GM12878 (cell line): Measurements from ENCODE around the gene PLAC8. TPM values are rescaled to one million over a fixed set of nuclear protein-coding genes. Genes with fewer than 3 reads are reported as not detected.

ENCODE experiments used
- ATAC-seq: fragments of 200-7000 bp; cut with Tn5 transposase; 3 replicates; pipeline ENCODE4 v1.9.1; 2020; ENCODE audit warnings: mild to moderate bottlenecking, moderate library complexity
- BruUV-seq: library from RNA; stranded (reverse); fragments of 400-500 nt; replicated peaks from 2 replicates; lab custom pipeline; 2021; lab: Mats Ljungman, UMichigan
- CTCF ChIA-PET: fragments of 300-600 bp; sonication (Branson Sonifier 250); formaldehyde crosslinking; extraction: SDS; loops from one replicate; lab custom pipeline; 2021; ENCODE audit warnings: inconsistent platforms; lab: Yijun Ruan, JAX
- POLR2A ChIA-PET: fragments of 350-600 bp; formaldehyde crosslinking; extraction: SDS; loops from one replicate; lab custom pipeline; 2021; ENCODE audit warnings: inconsistent platforms; lab: Charles Lee
- RAD21 ChIA-PET: fragments of 300-600 bp; sonication (Branson Sonifier 250); formaldehyde crosslinking; loops from one replicate; lab custom pipeline; 2023; ENCODE audit warnings: antibody characterized with exemption; ENCODE audit not compliant: unreplicated experiment; lab: Charles Lee
- SMC1A ChIA-PET: fragments of 300-600 bp; sonication (Branson Sonifier 250); formaldehyde crosslinking; loops from one replicate; lab custom pipeline; 2023; ENCODE audit not compliant: unreplicated experiment, uncharacterized antibody; lab: Charles Lee
- DNase-seq: peaks from one replicate; pipeline ENCODE4 v3.0.0-alpha.2; 2011; ENCODE audit warnings: low read depth, low spot score
- FAIRE-seq: peaks from 3 replicates; lab custom pipeline; 2011; peaks lifted over from hg19 to GRCh38; lab: Jason Lieb, UNC
- H2AFZ ChIP-seq: 2 replicates; pipeline ENCODE4 v1.6.0; 2011; ENCODE audit warnings: low read depth, low read length, control low read depth; ENCODE audit not compliant: control insufficient read depth
- H3K27ac ChIP-seq: 2 replicates; pipeline ENCODE4 v1.5.1; 2011; ENCODE audit warnings: control low read depth; ENCODE audit not compliant: control insufficient read depth, insufficient read depth
- H3K27me3 ChIP-seq, 2 experiments: replicated peaks in 1 of 2; 2 replicates each; pipeline versions ENCODE4 v1.6.0 to v1.6.1; 2011; ENCODE audit warnings: low read length in 1 of 2; ENCODE audit not compliant: control insufficient read depth in 2 of 2, insufficient read depth in 2 of 2
- H3K36me3 ChIP-seq, 2 experiments: 2 replicates each; pipeline ENCODE4 v1.5.1; 2011; ENCODE audit warnings: low read length in 1 of 2; ENCODE audit not compliant: control insufficient read depth in 2 of 2, insufficient read depth in 2 of 2
- H3K4me1 ChIP-seq: 2 replicates; pipeline ENCODE4 v1.6.1; 2011; ENCODE audit warnings: mild to moderate bottlenecking, low read length, moderate library complexity, mixed read lengths; ENCODE audit not compliant: control insufficient read depth, insufficient read depth
- H3K4me2 ChIP-seq: 2 replicates; pipeline ENCODE4 v1.6.0; 2011; ENCODE audit warnings: control low read depth; ENCODE audit not compliant: control insufficient read depth, insufficient read depth
- H3K4me3 ChIP-seq: fragments of 200-600 bp; sonication (generic); 2 replicates; pipeline ENCODE4 v1.5.1; 2016
- H3K79me2 ChIP-seq: 2 replicates; pipeline ENCODE4 v1.6.0; 2011; ENCODE audit warnings: low read length; ENCODE audit not compliant: control insufficient read depth, insufficient read depth
- H3K9ac ChIP-seq: 2 replicates; pipeline ENCODE4 v1.8.0; 2011; ENCODE audit warnings: low read length, control low read depth, mixed read lengths; ENCODE audit not compliant: control insufficient read depth, insufficient read depth
- H3K9me3 ChIP-seq: replicated peaks from 3 replicates; pipeline ENCODE4 v1.5.1; 2011; ENCODE audit warnings: mild to moderate bottlenecking, low read length; ENCODE audit not compliant: control insufficient read depth, insufficient read depth
- H4K20me1 ChIP-seq: 2 replicates; pipeline ENCODE4 v1.6.0; 2011; ENCODE audit not compliant: control insufficient read depth, insufficient read depth
- CBX3 ChIP-seq: fragments of 200-600 bp; sonication (generic); IDR thresholded peaks from 2 replicates; pipeline ENCODE4 v1.6.1; 2016; ENCODE audit warnings: low read depth, borderline replicate concordance
- CEBPB ChIP-seq, 2 experiments: fragments of 150-350 bp in 1 of 2; IDR thresholded peaks; 2 replicates each; pipeline ENCODE4 v1.6.1; 2012 to 2014; ENCODE audit warnings: low read depth in 2 of 2, low read length in 2 of 2, borderline replicate concordance in 1 of 2, inconsistent platforms in 1 of 2
- ESRRA ChIP-seq: IDR thresholded peaks from 2 replicates; pipeline ENCODE4 v1.6.1; 2012; ENCODE audit warnings: mild to moderate bottlenecking, low read length, improper control_type of control experiment
- GATAD2B ChIP-seq: fragments of 450-650 bp; conservative IDR thresholded peaks from 2 replicates; pipeline ENCODE4 v1.6.1; 2017; ENCODE audit warnings: low read depth, mild to moderate bottlenecking, moderate library complexity
- NFYB ChIP-seq: IDR thresholded peaks from 2 replicates; pipeline ENCODE4 v1.6.1; 2011; ENCODE audit warnings: low read depth, mild to moderate bottlenecking, low read length, improper control_type of control experiment, moderate library complexity; ENCODE audit not compliant: insufficient read depth
- RB1 ChIP-seq: fragments of 450-650 bp; formaldehyde crosslinking; IDR thresholded peaks from 2 replicates; pipeline ENCODE4 v1.6.1; 2017; ENCODE audit warnings: mild to moderate bottlenecking, borderline replicate concordance
- SIX5 ChIP-seq: IDR thresholded peaks from 2 replicates; pipeline ENCODE4 v1.6.1; 2011; ENCODE audit warnings: mild to moderate bottlenecking, low read depth, low read length, moderate library complexity; ENCODE audit not compliant: severe bottlenecking
- TARDBP ChIP-seq: IDR thresholded peaks from 2 replicates; pipeline ENCODE4 v1.6.1; 2016; ENCODE audit warnings: borderline replicate concordance
- TCF3 ChIP-seq: IDR thresholded peaks from 2 replicates; pipeline ENCODE4 v1.6.1; 2012; ENCODE audit warnings: low read depth, mild to moderate bottlenecking, low read length, borderline replicate concordance; ENCODE audit not compliant: insufficient read depth
- ZBED1 ChIP-seq: IDR thresholded peaks from 2 replicates; pipeline ENCODE4 v1.6.1; 2016; ENCODE audit warnings: borderline replicate concordance
- WGBS: methylation state at CpG from one replicate; pipeline ENCODE4 v1.1.6; 2016; ENCODE audit warnings: low lambda C conversion rate; ENCODE audit not compliant: insufficient replicate concordance, insufficient coverage; ENCODE audit errors: missing lambda C conversion rate; 5-methylcytosine and 5-hydroxymethylcytosine counted together
- in situ Hi-C: fragments of 300-500 bp; cut with MboI; formaldehyde crosslinking; loops from 9 replicates; pipeline ENCODE4 v1.14.3; 2018; ENCODE audit warnings: mixed read lengths
- intact Hi-C: fragments of 100-400 bp; cut with micrococcal nuclease; formaldehyde crosslinking; loops from one replicate; pipeline ENCODE4 v1.14.2; 2022; ENCODE audit not compliant: unreplicated experiment
- polyA plus RNA-seq, 11 experiments: library from polyadenylated mRNA; depleted of rRNA in 4 of 11; unstranded in 6 of 11; stranded (reverse) in 5 of 11; fragments of >200 nt; fragmentation: Nextera tagmentation in 4 of 11; fragmentation: Illumina TruSeq in 1 of 11; extraction: Ambion mirVana in 4 of 11; extraction: Trizol in 1 of 11; gene quantifications; 1 replicate in 1 of 11; 2 replicates in 10 of 11; pipeline versions ENCODE4 v1.2.1 to v1.2.3, GENCODE V29; 2011 to 2016; ENCODE audit warnings: inconsistent platforms in 2 of 11, missing spikeins in 2 of 11, low read depth in 1 of 11
- total RNA-seq, 4 experiments: library from RNA; depleted of rRNA in 3 of 4; stranded (reverse); fragments of >200 nt in 3 of 4; fragmentation: Illumina TruSeq in 1 of 4; extraction: Trizol in 1 of 4; gene quantifications; 2 replicates each; pipeline versions ENCODE4 v1.2.1 to v1.2.3, GENCODE V29; 2013 to 2021
- TF ChIP-seq, protein P1 (sequence below): fragments of 450-650 bp; IDR thresholded peaks from 2 replicates; pipeline ENCODE4 v1.6.1; 2017; ENCODE audit warnings: mild to moderate bottlenecking, moderate library complexity
- TF ChIP-seq, protein P2 (sequence below): fragments of 450-650 bp; IDR thresholded peaks from 2 replicates; pipeline ENCODE4 v1.6.1; 2018; ENCODE audit warnings: borderline replicate concordance, mild to moderate bottlenecking; ENCODE audit not compliant: partially characterized antibody
- TF ChIP-seq, protein P3 (sequence below): IDR thresholded peaks from 2 replicates; pipeline ENCODE4 v1.6.1; 2012; ENCODE audit warnings: mild to moderate bottlenecking, low read depth, low read length

Gene PLAC8
- total and polyA plus RNA-seq, 10 of the 15 experiments (the other 5 are each of a cell fraction or from before 2014, with no cell fraction given) = 214 to 841 (median 348) TPM

DNA sequence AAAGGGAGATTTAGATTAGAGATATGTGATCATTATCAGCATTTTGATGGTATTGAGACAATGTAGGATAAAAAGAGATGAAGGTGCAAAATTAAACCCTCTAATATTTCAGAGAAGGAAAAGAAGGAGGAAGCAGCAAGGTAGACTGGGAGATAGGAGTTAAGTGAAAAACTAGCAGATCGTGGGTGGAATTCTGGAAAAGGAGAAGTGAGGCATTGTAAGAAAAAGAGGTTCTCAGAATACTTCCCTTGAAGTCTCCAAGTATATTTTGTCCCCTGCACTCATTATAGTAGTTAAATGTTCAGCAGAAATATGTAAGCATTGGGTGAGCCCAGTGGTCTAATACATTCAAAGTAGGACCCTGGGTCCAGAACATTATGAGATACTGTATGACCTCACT, 49.3 kb downstream of the PLAC8 start:
- no peaks in the 10 kb centered on the region for H3K4me1 ChIP-seq
- ChIA-PET CTCF (interaction anchor here (1.0 kb wide), 1 partner anchor 9 kb away, joined by 3 read pairs; no protein-coding TSS in a partner anchor), SMC1A (interaction anchor here (1.3 to 1.4 kb wide), 2 partner anchors 109 to 197 kb away, joined by 3 to 4 read pairs; no protein-coding TSS in a partner anchor), POLR2A (interaction anchor here (0.6 kb wide), 1 partner anchor 9 kb away, joined by 3 read pairs; no protein-coding TSS in a partner anchor), RAD21 (no interaction called here)
- H3K4me2 ChIP-seq = no peak overlapping the region
- H3K36me3 ChIP-seq = peaks cover 1 to 13% of the 10 kb centered on the region in 2 experiments
- intact Hi-C loops (no loop called here), in situ Hi-C loops (loop anchor here (25.0 kb wide), 1 partner anchor 572 kb away; no protein-coding TSS in a partner anchor)
- H3K9me3 ChIP-seq = no peaks in the 10 kb centered on the region; the same call in 2 of the 3 replicates
- no TSS peak for BruUV-seq
- no peak overlapping the region for H3K9ac ChIP-seq
- no peaks in the 10 kb centered on the region for H3K27me3 ChIP-seq
- WGBS = 50% methylated on average over 1 of the region's 1 CpG
- H3K4me3 ChIP-seq = no peak overlapping the region
- ATAC-seq (no peak), DNase-seq (no peak), FAIRE-seq (no peak)
- no peaks in the 10 kb centered on the region for H3K79me2 ChIP-seq
- no peak overlapping the region for H2AFZ ChIP-seq
- H4K20me1 ChIP-seq = no peaks in the 10 kb centered on the region
- no peak overlapping the region for H3K27ac ChIP-seq
- no peak for TF ChIP-seq RB1
- no peak for TF ChIP-seq CBX3
- TF ChIP-seq, protein P1, sequence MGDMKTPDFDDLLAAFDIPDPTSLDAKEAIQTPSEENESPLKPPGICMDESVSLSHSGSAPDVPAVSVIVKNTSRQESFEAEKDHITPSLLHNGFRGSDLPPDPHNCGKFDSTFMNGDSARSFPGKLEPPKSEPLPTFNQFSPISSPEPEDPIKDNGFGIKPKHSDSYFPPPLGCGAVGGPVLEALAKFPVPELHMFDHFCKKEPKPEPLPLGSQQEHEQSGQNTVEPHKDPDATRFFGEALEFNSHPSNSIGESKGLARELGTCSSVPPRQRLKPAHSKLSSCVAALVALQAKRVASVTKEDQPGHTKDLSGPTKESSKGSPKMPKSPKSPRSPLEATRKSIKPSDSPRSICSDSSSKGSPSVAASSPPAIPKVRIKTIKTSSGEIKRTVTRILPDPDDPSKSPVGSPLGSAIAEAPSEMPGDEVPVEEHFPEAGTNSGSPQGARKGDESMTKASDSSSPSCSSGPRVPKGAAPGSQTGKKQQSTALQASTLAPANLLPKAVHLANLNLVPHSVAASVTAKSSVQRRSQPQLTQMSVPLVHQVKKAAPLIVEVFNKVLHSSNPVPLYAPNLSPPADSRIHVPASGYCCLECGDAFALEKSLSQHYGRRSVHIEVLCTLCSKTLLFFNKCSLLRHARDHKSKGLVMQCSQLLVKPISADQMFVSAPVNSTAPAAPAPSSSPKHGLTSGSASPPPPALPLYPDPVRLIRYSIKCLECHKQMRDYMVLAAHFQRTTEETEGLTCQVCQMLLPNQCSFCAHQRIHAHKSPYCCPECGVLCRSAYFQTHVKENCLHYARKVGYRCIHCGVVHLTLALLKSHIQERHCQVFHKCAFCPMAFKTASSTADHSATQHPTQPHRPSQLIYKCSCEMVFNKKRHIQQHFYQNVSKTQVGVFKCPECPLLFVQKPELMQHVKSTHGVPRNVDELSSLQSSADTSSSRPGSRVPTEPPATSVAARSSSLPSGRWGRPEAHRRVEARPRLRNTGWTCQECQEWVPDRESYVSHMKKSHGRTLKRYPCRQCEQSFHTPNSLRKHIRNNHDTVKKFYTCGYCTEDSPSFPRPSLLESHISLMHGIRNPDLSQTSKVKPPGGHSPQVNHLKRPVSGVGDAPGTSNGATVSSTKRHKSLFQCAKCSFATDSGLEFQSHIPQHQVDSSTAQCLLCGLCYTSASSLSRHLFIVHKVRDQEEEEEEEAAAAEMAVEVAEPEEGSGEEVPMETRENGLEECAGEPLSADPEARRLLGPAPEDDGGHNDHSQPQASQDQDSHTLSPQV = no peak
- TF ChIP-seq SIX5 = no peak
- no peak for TF ChIP-seq CEBPB (IDR thresholded peaks at IDR 0.05; ENCODE audit: borderline replicate concordance in 1 of 2, low read depth in 2 of 2, low read length in 2 of 2)
- TF ChIP-seq TARDBP = no peak
- no peak for TF ChIP-seq GATAD2B
- TF ChIP-seq NFYB = no peak
- TF ChIP-seq ZBED1 = no peak
- TF ChIP-seq, protein P2, sequence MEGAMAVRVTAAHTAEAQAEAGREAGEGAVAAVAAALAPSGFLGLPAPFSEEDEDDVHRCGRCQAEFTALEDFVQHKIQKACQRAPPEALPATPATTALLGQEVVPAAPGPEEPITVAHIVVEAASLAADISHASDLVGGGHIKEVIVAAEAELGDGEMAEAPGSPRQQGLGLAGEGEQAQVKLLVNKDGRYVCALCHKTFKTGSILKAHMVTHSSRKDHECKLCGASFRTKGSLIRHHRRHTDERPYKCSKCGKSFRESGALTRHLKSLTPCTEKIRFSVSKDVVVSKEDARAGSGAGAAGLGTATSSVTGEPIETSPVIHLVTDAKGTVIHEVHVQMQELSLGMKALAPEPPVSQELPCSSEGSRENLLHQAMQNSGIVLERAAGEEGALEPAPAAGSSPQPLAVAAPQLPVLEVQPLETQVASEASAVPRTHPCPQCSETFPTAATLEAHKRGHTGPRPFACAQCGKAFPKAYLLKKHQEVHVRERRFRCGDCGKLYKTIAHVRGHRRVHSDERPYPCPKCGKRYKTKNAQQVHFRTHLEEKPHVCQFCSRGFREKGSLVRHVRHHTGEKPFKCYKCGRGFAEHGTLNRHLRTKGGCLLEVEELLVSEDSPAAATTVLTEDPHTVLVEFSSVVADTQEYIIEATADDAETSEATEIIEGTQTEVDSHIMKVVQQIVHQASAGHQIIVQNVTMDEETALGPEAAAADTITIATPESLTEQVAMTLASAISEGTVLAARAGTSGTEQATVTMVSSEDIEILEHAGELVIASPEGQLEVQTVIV = no peak
- no peak for TF ChIP-seq TCF3
- TF ChIP-seq ESRRA = no peak
- TF ChIP-seq, protein P3, sequence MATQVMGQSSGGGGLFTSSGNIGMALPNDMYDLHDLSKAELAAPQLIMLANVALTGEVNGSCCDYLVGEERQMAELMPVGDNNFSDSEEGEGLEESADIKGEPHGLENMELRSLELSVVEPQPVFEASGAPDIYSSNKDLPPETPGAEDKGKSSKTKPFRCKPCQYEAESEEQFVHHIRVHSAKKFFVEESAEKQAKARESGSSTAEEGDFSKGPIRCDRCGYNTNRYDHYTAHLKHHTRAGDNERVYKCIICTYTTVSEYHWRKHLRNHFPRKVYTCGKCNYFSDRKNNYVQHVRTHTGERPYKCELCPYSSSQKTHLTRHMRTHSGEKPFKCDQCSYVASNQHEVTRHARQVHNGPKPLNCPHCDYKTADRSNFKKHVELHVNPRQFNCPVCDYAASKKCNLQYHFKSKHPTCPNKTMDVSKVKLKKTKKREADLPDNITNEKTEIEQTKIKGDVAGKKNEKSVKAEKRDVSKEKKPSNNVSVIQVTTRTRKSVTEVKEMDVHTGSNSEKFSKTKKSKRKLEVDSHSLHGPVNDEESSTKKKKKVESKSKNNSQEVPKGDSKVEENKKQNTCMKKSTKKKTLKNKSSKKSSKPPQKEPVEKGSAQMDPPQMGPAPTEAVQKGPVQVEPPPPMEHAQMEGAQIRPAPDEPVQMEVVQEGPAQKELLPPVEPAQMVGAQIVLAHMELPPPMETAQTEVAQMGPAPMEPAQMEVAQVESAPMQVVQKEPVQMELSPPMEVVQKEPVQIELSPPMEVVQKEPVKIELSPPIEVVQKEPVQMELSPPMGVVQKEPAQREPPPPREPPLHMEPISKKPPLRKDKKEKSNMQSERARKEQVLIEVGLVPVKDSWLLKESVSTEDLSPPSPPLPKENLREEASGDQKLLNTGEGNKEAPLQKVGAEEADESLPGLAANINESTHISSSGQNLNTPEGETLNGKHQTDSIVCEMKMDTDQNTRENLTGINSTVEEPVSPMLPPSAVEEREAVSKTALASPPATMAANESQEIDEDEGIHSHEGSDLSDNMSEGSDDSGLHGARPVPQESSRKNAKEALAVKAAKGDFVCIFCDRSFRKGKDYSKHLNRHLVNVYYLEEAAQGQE = no peak
